ENCODE results near the gene GTSE1.

GTSE1 gene

GRCh38 chr22:46292173-46292572 lies 4.5 kb upstream of the GTSE1 start:
- TF ChIP-seq ZFX (IDR thresholded peaks at IDR 0.05; ENCODE audit: borderline replicate concordance), result no peak
- TF ChIP-seq, protein P1, sequence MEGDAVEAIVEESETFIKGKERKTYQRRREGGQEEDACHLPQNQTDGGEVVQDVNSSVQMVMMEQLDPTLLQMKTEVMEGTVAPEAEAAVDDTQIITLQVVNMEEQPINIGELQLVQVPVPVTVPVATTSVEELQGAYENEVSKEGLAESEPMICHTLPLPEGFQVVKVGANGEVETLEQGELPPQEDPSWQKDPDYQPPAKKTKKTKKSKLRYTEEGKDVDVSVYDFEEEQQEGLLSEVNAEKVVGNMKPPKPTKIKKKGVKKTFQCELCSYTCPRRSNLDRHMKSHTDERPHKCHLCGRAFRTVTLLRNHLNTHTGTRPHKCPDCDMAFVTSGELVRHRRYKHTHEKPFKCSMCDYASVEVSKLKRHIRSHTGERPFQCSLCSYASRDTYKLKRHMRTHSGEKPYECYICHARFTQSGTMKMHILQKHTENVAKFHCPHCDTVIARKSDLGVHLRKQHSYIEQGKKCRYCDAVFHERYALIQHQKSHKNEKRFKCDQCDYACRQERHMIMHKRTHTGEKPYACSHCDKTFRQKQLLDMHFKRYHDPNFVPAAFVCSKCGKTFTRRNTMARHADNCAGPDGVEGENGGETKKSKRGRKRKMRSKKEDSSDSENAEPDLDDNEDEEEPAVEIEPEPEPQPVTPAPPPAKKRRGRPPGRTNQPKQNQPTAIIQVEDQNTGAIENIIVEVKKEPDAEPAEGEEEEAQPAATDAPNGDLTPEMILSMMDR (IDR thresholded peaks at IDR 0.05), result no peak
- no peak overlapping the region for H3K27ac ChIP-seq

DNA sequence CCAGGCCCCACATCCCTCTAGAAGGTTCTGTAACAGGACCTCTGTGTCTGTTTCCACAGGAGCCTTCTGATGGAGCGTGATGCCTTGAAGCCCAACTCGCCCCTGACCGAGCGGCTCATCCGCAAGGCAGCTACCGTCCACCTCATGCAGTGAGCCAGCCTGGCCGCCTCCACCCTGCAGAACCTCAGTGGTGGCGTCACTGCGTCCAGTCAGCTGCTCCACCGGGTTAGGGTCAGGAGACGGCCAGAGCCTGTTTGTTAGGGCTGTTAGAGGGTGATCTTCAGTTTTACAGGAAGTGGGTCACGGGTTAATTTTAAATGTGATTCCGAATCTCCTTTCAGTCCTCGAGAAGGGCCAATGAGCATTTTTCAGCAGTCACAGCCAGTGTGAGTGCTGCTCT lies 3.9 kb upstream of the GTSE1 start:
- TF ChIP-seq ZFX (IDR thresholded peaks at IDR 0.05; ENCODE audit: borderline replicate concordance), result no peak
- TF ChIP-seq, protein P1 (IDR thresholded peaks at IDR 0.05), result no peak
- H3K27ac ChIP-seq, result no peak overlapping the region

GRCh38 chr22:46293577-46294260 lies 3.0 kb upstream of the GTSE1 start:
- H3K27ac ChIP-seq, result peak overlapping the region; percentile 98; the same call in 1 of the 2 replicates
- TF ChIP-seq, protein P1 (IDR thresholded peaks at IDR 0.05), result no peak
- TF ChIP-seq ZFX (IDR thresholded peaks at IDR 0.05; ENCODE audit: borderline replicate concordance), result no peak

DNA sequence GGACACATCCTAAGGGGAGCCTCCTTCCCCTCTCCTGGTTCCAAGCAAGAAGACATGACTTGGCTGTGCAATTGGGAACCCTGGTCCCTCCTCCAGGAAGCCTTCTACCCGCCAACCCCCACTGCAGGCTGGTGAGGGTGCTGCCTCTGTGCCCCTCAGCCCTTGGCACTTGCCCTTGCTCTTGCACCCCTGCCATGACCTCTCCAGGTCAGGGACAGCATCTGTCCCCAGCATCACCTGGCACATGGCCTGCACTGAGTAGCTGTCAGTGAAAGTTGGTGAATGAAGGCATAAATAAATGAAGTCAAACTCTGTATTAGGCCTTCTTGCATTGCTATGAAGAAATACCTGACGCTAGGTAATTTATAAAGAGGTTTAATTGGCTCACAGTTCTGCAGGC lies 1.9 kb upstream of the GTSE1 start:
- H3K27ac ChIP-seq, result peak overlapping the region; percentile 98; the same call in 1 of the 2 replicates
- no peak for TF ChIP-seq ZFX (IDR thresholded peaks at IDR 0.05; ENCODE audit: borderline replicate concordance)
- TF ChIP-seq, protein P1 (IDR thresholded peaks at IDR 0.05), result no peak

DNA sequence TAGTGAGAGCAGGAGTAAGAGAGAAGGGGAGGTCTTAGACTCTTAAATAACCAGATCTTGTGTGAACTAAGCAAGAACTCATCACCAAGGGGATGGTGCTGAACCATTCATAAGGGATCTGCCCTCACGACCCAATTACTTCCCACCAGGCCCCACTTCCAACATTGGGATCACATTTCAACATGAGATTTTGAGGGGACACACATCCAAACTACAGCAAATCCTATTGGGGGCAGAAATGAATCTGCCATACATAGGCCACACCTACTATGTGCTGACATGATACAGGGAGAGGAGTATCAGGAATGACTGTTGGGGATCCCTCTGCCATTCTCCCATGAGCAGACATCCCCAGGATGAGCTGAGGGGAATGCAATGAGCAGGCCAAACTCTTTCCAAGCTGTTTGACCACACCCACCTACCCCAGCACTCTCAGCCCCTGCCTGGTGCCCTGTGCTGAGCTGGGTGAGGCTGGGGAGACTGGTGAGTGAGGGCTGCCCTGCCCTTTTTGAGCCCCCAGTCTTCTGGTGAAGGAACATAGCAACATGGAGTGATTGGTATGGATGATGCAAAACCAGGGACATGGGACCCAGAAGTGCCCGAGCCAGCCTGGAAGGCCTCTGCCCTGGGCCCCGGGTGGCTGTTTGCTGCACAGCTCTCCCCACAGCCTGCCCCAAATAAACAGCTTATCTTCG lies 1.2 kb upstream of the GTSE1 start:
- no peak for TF ChIP-seq ZFX (IDR thresholded peaks at IDR 0.05; ENCODE audit: borderline replicate concordance)
- TF ChIP-seq, protein P1 (IDR thresholded peaks at IDR 0.05), result no peak
- H3K27ac ChIP-seq, result peak overlapping the region; percentile 98

GRCh38 chr22:46297151-46297812 lies 612 bp downstream of the GTSE1 start:
- H3K27ac ChIP-seq, result peak overlapping the region; percentile 98
- TF ChIP-seq ZFX (IDR thresholded peaks at IDR 0.05; ENCODE audit: borderline replicate concordance), result no peak

- H3K27ac ChIP-seq, result no peak overlapping the region
- no peak for TF ChIP-seq ZFX (IDR thresholded peaks at IDR 0.05; ENCODE audit: borderline replicate concordance)
- TF ChIP-seq, protein P1 (IDR thresholded peaks at IDR 0.05), result no peak
Observed at GRCh38 chr22:46299101-46299500, 2.4 kb downstream of the GTSE1 start.
